NCI-H2196 (cell line): ENCODE results near the gene PTPRH.
A peak's percentile ranks its signal among the peaks of the same experiment; 100 is the strongest.
"Not testable (repeated sequence)": the region's sequence is repeated elsewhere in the genome, so short reads cannot be mapped to it uniquely, and the experiment has no call there.

Source experiments
- DNase-seq: peaks from one replicate; lab custom pipeline; 2025; ENCODE audit not compliant: unreplicated experiment; lab: John Stamatoyannopoulos, UW

Gene PTPRH

GRCh38 chr19:55161571-55162322 is 47.6 kb downstream of the PTPRH start:
- DNase-seq = no peak

- no peak for DNase-seq
These were observed 48.3 kb downstream of the PTPRH start for GRCh38 chr19:55160986-55161365.

GRCh38 chr19:55160128-55160985 is 48.9 kb downstream of the PTPRH start:
- DNase-seq = peak; percentile 98

GRCh38 chr19:55158848-55159749 is 50.2 kb downstream of the PTPRH start:
- no peak for DNase-seq

GRCh38 chr19:55158423-55158822 is 50.9 kb downstream of the PTPRH start:
- no peak for DNase-seq

- no peak for DNase-seq
These were observed 52.0 kb downstream of the PTPRH start, which contains the start of gene TNNI3 for GRCh38 chr19:55157064-55157908. Gene TNNI3, minus strand, starts transcription at chr19:55157732. Its CDS starts 143 bp downstream, at chr19:55157589.

GRCh38 chr19:55156202-55157063 is 52.9 kb downstream of the PTPRH start:
- DNase-seq = peak; percentile 92

GRCh38 chr19:55155784-55156183 is 53.5 kb downstream of the PTPRH start:
- not testable (repeated sequence) for DNase-seq

GRCh38 chr19:55153652-55154264 is 55.5 kb downstream of the PTPRH start:
- DNase-seq = no peak

- DNase-seq = no peak
These were observed 57.3 kb downstream of the PTPRH start for GRCh38 chr19:55152017-55152416.

GRCh38 chr19:55149078-55150003 is 60.0 kb downstream of the PTPRH start, which contains the start of gene TNNT1:
Gene TNNT1, minus strand, starts transcription at chr19:55149206. Its CDS starts 2,049 bp downstream, at chr19:55147157.
- no peak for DNase-seq

GRCh38 chr19:55147545-55148251 is 61.6 kb downstream of the PTPRH start:
- peak; percentile 37 for DNase-seq

- DNase-seq = peak; percentile 85
These were observed 62.5 kb downstream of the PTPRH start for GRCh38 chr19:55146705-55147273.

- DNase-seq = peak; percentile 73
These were observed 63.1 kb downstream of the PTPRH start for GRCh38 chr19:55146078-55146704.

GRCh38 chr19:55145232-55145631 is 64.1 kb downstream of the PTPRH start:
- DNase-seq = no peak

- DNase-seq = no peak
These were observed 67.6 kb downstream of the PTPRH start for GRCh38 chr19:55141696-55142095.
